ENCODE measurements around the gene CYB5RL. TPM values are rescaled to one million over a fixed set of nuclear protein-coding genes. Genes with fewer than 3 reads are reported as not detected.
"Not testable (repeated sequence)": the region's sequence is repeated elsewhere in the genome, so short reads cannot be mapped to it uniquely, and the experiment has no call there.

The CYB5RL gene
- total and polyA plus RNA-seq, 9 donors: 4.5 to 8.0 (median 5.6) TPM

- no peaks in the 10 kb centered on the region for H3K4me1 ChIP-seq (ENCODE audit: control insufficient read depth, insufficient read depth, low read length)
- no peak overlapping the region for H3K4me3 ChIP-seq (ENCODE audit: low read length)
- H3K27ac ChIP-seq (ENCODE audit: low read length): peak overlapping the region; percentile 7
- no peaks in the 10 kb centered on the region for H3K9me3 ChIP-seq (replicated peaks; ENCODE audit: control insufficient read depth, low read depth, low read length)
- H3K27me3 ChIP-seq (ENCODE audit: control insufficient read depth, insufficient read depth, low read length): no peaks in the 10 kb centered on the region
- 50% methylated on average over 5 of the region's 10 CpGs for WGBS (ENCODE audit: insufficient coverage)
- H3K36me3 ChIP-seq (ENCODE audit: control insufficient read depth, insufficient read depth, low read length): peaks cover 13% of the 10 kb centered on the region
- DNase-seq: peak; percentile 46
Observed at GRCh38 chr1:54172614-54173599, 26.9 kb downstream of the CYB5RL start.

GRCh38 chr1:54171606-54172005 lies 28.2 kb downstream of the CYB5RL start:
- Histone ChIP-seq H3K27me3 (ENCODE audit: control insufficient read depth, insufficient read depth, low read length) (no peaks in the 10 kb centered on the region), H3K36me3 (ENCODE audit: control insufficient read depth, insufficient read depth, low read length) (peaks cover 7% of the 10 kb centered on the region), H3K9me3 (replicated peaks; ENCODE audit: control insufficient read depth, low read depth, low read length) (no peaks in the 10 kb centered on the region), H3K4me3 (ENCODE audit: low read length) (no peak overlapping the region), H3K27ac (ENCODE audit: low read length) (no peak overlapping the region), H3K4me1 (ENCODE audit: control insufficient read depth, insufficient read depth, low read length) (no peaks in the 10 kb centered on the region)
- no peak for DNase-seq
- 88% methylated on average over 7 of the region's 8 CpGs for WGBS (ENCODE audit: insufficient coverage)

GRCh38 chr1:54171016-54171415 lies 28.8 kb downstream of the CYB5RL start:
- 76% methylated on average over 8 of the region's 8 CpGs for WGBS (ENCODE audit: insufficient coverage)
- Histone ChIP-seq H3K9me3 (replicated peaks; ENCODE audit: control insufficient read depth, low read depth, low read length) (no peaks in the 10 kb centered on the region), H3K27me3 (ENCODE audit: control insufficient read depth, insufficient read depth, low read length) (no peaks in the 10 kb centered on the region), H3K4me1 (ENCODE audit: control insufficient read depth, insufficient read depth, low read length) (no peaks in the 10 kb centered on the region), H3K36me3 (ENCODE audit: control insufficient read depth, insufficient read depth, low read length) (peaks cover 7% of the 10 kb centered on the region), H3K27ac (ENCODE audit: low read length) (no peak overlapping the region), H3K4me3 (ENCODE audit: low read length) (no peak overlapping the region)
- DNase-seq: no peak

GRCh38 chr1:54169068-54169467 lies 30.8 kb downstream of the CYB5RL start:
- 38% methylated on average over 1 of the region's 3 CpGs for WGBS (ENCODE audit: insufficient coverage)
- Histone ChIP-seq H3K9me3 (replicated peaks; ENCODE audit: control insufficient read depth, low read depth, low read length) (no peaks in the 10 kb centered on the region), H3K4me1 (ENCODE audit: control insufficient read depth, insufficient read depth, low read length) (no peaks in the 10 kb centered on the region), H3K27me3 (ENCODE audit: control insufficient read depth, insufficient read depth, low read length) (no peaks in the 10 kb centered on the region), H3K36me3 (ENCODE audit: control insufficient read depth, insufficient read depth, low read length) (peaks cover 2% of the 10 kb centered on the region), H3K27ac (ENCODE audit: low read length) (no peak overlapping the region), H3K4me3 (ENCODE audit: low read length) (no peak overlapping the region)
- no peak for DNase-seq

- no peaks in the 10 kb centered on the region for H3K9me3 ChIP-seq (replicated peaks; ENCODE audit: control insufficient read depth, low read depth, low read length)
- DNase-seq: no peak
- 81% methylated on average over 7 of the region's 8 CpGs for WGBS (ENCODE audit: insufficient coverage)
- H3K27me3 ChIP-seq (ENCODE audit: control insufficient read depth, insufficient read depth, low read length): no peaks in the 10 kb centered on the region
- H3K36me3 ChIP-seq (ENCODE audit: control insufficient read depth, insufficient read depth, low read length): no peaks in the 10 kb centered on the region
- H3K27ac ChIP-seq (ENCODE audit: low read length): no peak overlapping the region
- no peaks in the 10 kb centered on the region for H3K4me1 ChIP-seq (ENCODE audit: control insufficient read depth, insufficient read depth, low read length)
- no peak overlapping the region for H3K4me3 ChIP-seq (ENCODE audit: low read length)
Observed at GRCh38 chr1:54168206-54168965, 31.4 kb downstream of the CYB5RL start.

- no peaks in the 10 kb centered on the region for H3K9me3 ChIP-seq (replicated peaks; ENCODE audit: control insufficient read depth, low read depth, low read length)
- H3K27me3 ChIP-seq (ENCODE audit: control insufficient read depth, insufficient read depth, low read length): no peaks in the 10 kb centered on the region
- no peak overlapping the region for H3K27ac ChIP-seq (ENCODE audit: low read length)
- DNase-seq: no peak
- H3K36me3 ChIP-seq (ENCODE audit: control insufficient read depth, insufficient read depth, low read length): no peaks in the 10 kb centered on the region
- H3K4me3 ChIP-seq (ENCODE audit: low read length): no peak overlapping the region
- WGBS (ENCODE audit: insufficient coverage): 66% methylated on average over 8 of the region's 9 CpGs
- no peaks in the 10 kb centered on the region for H3K4me1 ChIP-seq (ENCODE audit: control insufficient read depth, insufficient read depth, low read length)
Observed at GRCh38 chr1:54167422-54168139, 32.2 kb downstream of the CYB5RL start.

GRCh38 chr1:54166357-54166756 lies 33.5 kb downstream of the CYB5RL start:
- H3K9me3 ChIP-seq (replicated peaks; ENCODE audit: control insufficient read depth, low read depth, low read length); H3K4me3 ChIP-seq (ENCODE audit: low read length); H3K27ac ChIP-seq (ENCODE audit: low read length); H3K27me3 ChIP-seq (ENCODE audit: control insufficient read depth, insufficient read depth, low read length); H3K36me3 ChIP-seq (ENCODE audit: control insufficient read depth, insufficient read depth, low read length); DNase-seq; H3K4me1 ChIP-seq (ENCODE audit: control insufficient read depth, insufficient read depth, low read length): not testable (repeated sequence)
- 95% methylated on average over 6 of the region's 8 CpGs for WGBS (ENCODE audit: insufficient coverage)

GRCh38 chr1:54165146-54165545 lies 34.7 kb downstream of the CYB5RL start:
- Histone ChIP-seq H3K4me1 (ENCODE audit: control insufficient read depth, insufficient read depth, low read length) (peaks cover 4% of the 10 kb centered on the region), H3K9me3 (replicated peaks; ENCODE audit: control insufficient read depth, low read depth, low read length) (no peaks in the 10 kb centered on the region), H3K27ac (ENCODE audit: low read length) (no peak overlapping the region), H3K36me3 (ENCODE audit: control insufficient read depth, insufficient read depth, low read length) (no peaks in the 10 kb centered on the region), H3K27me3 (ENCODE audit: control insufficient read depth, insufficient read depth, low read length) (no peaks in the 10 kb centered on the region), H3K4me3 (ENCODE audit: low read length) (no peak overlapping the region)
- 87% methylated on average over 15 of the region's 15 CpGs for WGBS (ENCODE audit: insufficient coverage)
- no peak for DNase-seq

GRCh38 chr1:54163573-54163972 lies 36.3 kb downstream of the CYB5RL start:
- no peaks in the 10 kb centered on the region for H3K9me3 ChIP-seq (replicated peaks; ENCODE audit: control insufficient read depth, low read depth, low read length)
- WGBS (ENCODE audit: insufficient coverage): 66% methylated on average over 4 of the region's 5 CpGs
- no peak overlapping the region for H3K4me3 ChIP-seq (ENCODE audit: low read length)
- H3K27me3 ChIP-seq (ENCODE audit: control insufficient read depth, insufficient read depth, low read length): no peaks in the 10 kb centered on the region
- H3K36me3 ChIP-seq (ENCODE audit: control insufficient read depth, insufficient read depth, low read length): no peaks in the 10 kb centered on the region
- no peak overlapping the region for H3K27ac ChIP-seq (ENCODE audit: low read length)
- no peak for DNase-seq
- peaks cover 4% of the 10 kb centered on the region for H3K4me1 ChIP-seq (ENCODE audit: control insufficient read depth, insufficient read depth, low read length)

GRCh38 chr1:54163051-54163450 lies 36.8 kb downstream of the CYB5RL start:
- 64% methylated on average over 2 of the region's 3 CpGs for WGBS (ENCODE audit: insufficient coverage)

More at GRCh38 chr1:54163051-54163450, 36.8 kb downstream of the CYB5RL start:
- no peaks in the 10 kb centered on the region for H3K27me3 ChIP-seq (ENCODE audit: control insufficient read depth, insufficient read depth, low read length)
- peaks cover 4% of the 10 kb centered on the region for H3K4me1 ChIP-seq (ENCODE audit: control insufficient read depth, insufficient read depth, low read length)
- no peak overlapping the region for H3K4me3 ChIP-seq (ENCODE audit: low read length)
- peak; percentile 21 for DNase-seq
- H3K36me3 ChIP-seq (ENCODE audit: control insufficient read depth, insufficient read depth, low read length): no peaks in the 10 kb centered on the region
- no peaks in the 10 kb centered on the region for H3K9me3 ChIP-seq (replicated peaks; ENCODE audit: control insufficient read depth, low read depth, low read length)
- no peak overlapping the region for H3K27ac ChIP-seq (ENCODE audit: low read length)

Data from muscle of leg (tissue), 11 donors.